Natural killer cell (primary cell): Measurements from ENCODE around the gene KIF25. TPM values are rescaled to one million over a fixed set of nuclear protein-coding genes. Genes with fewer than 3 reads are reported as not detected.
A peak's percentile ranks its signal among the peaks of the same experiment; 100 is the strongest.

Source experiments
- ATAC-seq, 3 donors: fragments of 150-1000 bp in 2 of 3; fragments of 200-7000 bp in 1 of 3; cut with Tn5 transposase; 1 replicate in 1 of 3; 2 replicates in 2 of 3; pipeline ENCODE4 v1.10.0; 2021; ENCODE audit warnings: mild to moderate bottlenecking in 2 of 3, moderate library complexity in 2 of 3
- DNase-seq, 2 donors: peaks; one replicate each; pipeline versions ENCODE4 v3.0.0 to v3.0.0-alpha.2; 2013 to 2021; ENCODE audit warnings: mixed read lengths in 1 of 2
- H3K27ac ChIP-seq: one replicate; pipeline ENCODE4 v1.5.1; 2013; ENCODE audit warnings: mild to moderate bottlenecking, low read length
- H3K27me3 ChIP-seq: one replicate; pipeline ENCODE4 v1.6.1; 2013; ENCODE audit warnings: low read length; ENCODE audit not compliant: control insufficient read depth, insufficient read depth
- H3K36me3 ChIP-seq: one replicate; pipeline ENCODE4 v1.6.1; 2013; ENCODE audit warnings: low read length; ENCODE audit not compliant: control insufficient read depth, insufficient read depth
- H3K4me1 ChIP-seq: one replicate; pipeline ENCODE4 v1.6.1; 2013; ENCODE audit warnings: low read length; ENCODE audit not compliant: control insufficient read depth, insufficient read depth
- H3K4me3 ChIP-seq: one replicate; pipeline ENCODE4 v1.5.1; 2013; ENCODE audit warnings: low read length
- H3K9me3 ChIP-seq: one replicate; pipeline ENCODE4 v1.6.1; 2013; ENCODE audit warnings: low read length; ENCODE audit not compliant: control insufficient read depth, insufficient read depth
- H3K27ac Mint-ChIP-seq, 2 donors: one replicate each; pipeline ENCODE4 v1.8.0; 2022; ENCODE audit warnings: mild to moderate bottlenecking in 2 of 2, mixed read lengths in 2 of 2, moderate library complexity in 1 of 2
- H3K27me3 Mint-ChIP-seq, 2 donors: one replicate each; pipeline ENCODE4 v1.8.0; 2022; ENCODE audit warnings: low read depth in 2 of 2, mixed read lengths in 2 of 2
- H3K36me3 Mint-ChIP-seq: one replicate; pipeline ENCODE4 v1.8.0; 2022; ENCODE audit warnings: mixed read lengths
- H3K4me1 Mint-ChIP-seq, 2 donors: one replicate each; pipeline ENCODE4 v1.8.0; 2022; ENCODE audit warnings: mixed read lengths in 2 of 2
- H3K4me3 Mint-ChIP-seq: one replicate; pipeline ENCODE4 v1.8.0; 2022; ENCODE audit warnings: mild to moderate bottlenecking, moderate library complexity, mixed read lengths
- H3K9me3 Mint-ChIP-seq, 2 donors: one replicate each; pipeline ENCODE4 v1.8.0; 2022; ENCODE audit warnings: mixed read lengths in 2 of 2
- WGBS: methylation state at CpG from one replicate; pipeline ENCODE4 v1.1.7; 2013; ENCODE audit warnings: missing lambda C conversion rate; ENCODE audit not compliant: insufficient coverage; 5-methylcytosine and 5-hydroxymethylcytosine counted together
- intact Hi-C: fragments of 100-400 bp; cut with micrococcal nuclease; formaldehyde crosslinking; loops from one replicate; pipeline ENCODE4 v1.14.2; 2022
- total RNA-seq, 4 donors: library from RNA; stranded (reverse); fragments of 120-200 nt in 1 of 4; gene quantifications; one replicate each; pipeline versions ENCODE4 v1.2.3 to v1.2.4, GENCODE V29; 2013 to 2022
- TF ChIP-seq, protein P1 (sequence below): fragments of 200-600 bp; IDR thresholded peaks from one replicate; pipeline ENCODE4 v1.8.0; 2022; ENCODE audit warnings: antibody characterized with exemption

Gene KIF25
- total RNA-seq, 3 donors from 2014 or later (not counting 1 experiment from before 2014, with no cell fraction given) = not detected

DNA sequence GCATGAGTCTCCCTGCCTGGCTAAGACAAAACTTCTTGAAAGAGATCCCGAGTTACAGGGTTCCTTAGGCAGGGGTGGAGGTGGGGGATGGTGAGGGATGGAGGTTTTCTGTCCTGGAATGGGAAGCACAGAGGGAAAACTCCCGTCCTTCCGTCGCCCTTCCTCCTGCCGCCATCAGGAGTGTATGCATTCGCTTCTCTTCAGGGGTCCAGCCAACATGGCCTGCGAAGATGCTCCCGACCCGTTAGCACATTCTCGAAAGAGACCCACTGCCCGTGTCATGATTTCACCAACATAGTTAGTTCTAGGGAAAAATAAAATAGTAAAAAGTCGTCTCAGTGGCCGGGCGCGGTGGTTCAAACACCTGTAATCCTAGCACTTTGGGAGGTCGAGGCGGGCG is 37.1 kb downstream of the KIF25 start:
- DNase-seq (no peak), ATAC-seq (no peak)
- Histone ChIP-seq H3K9me3 (peaks cover 13% of the 10 kb centered on the region), H3K27ac (no peak overlapping the region), H3K4me3 (no peak overlapping the region), H3K27me3 (no peaks in the 10 kb centered on the region), H3K4me1 (no peaks in the 10 kb centered on the region), H3K36me3 (no peaks in the 10 kb centered on the region)
- Mint-ChIP-seq H3K27me3 (peaks cover 9 to 18% of the 10 kb centered on the region in 2 donors), H3K36me3 (no peaks in the 10 kb centered on the region), H3K4me1 (peaks cover 22 to 25% of the 10 kb centered on the region in 2 donors), H3K9me3 (peaks cover 0 to 2% of the 10 kb centered on the region in 2 donors), H3K4me3 (peak overlapping the region; percentile 75), H3K27ac (no peak overlapping the region)
- intact Hi-C loops = no loop called here
- WGBS = 94% methylated on average over 18 of the region's 18 CpGs
- TF ChIP-seq, protein P1, sequence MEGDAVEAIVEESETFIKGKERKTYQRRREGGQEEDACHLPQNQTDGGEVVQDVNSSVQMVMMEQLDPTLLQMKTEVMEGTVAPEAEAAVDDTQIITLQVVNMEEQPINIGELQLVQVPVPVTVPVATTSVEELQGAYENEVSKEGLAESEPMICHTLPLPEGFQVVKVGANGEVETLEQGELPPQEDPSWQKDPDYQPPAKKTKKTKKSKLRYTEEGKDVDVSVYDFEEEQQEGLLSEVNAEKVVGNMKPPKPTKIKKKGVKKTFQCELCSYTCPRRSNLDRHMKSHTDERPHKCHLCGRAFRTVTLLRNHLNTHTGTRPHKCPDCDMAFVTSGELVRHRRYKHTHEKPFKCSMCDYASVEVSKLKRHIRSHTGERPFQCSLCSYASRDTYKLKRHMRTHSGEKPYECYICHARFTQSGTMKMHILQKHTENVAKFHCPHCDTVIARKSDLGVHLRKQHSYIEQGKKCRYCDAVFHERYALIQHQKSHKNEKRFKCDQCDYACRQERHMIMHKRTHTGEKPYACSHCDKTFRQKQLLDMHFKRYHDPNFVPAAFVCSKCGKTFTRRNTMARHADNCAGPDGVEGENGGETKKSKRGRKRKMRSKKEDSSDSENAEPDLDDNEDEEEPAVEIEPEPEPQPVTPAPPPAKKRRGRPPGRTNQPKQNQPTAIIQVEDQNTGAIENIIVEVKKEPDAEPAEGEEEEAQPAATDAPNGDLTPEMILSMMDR = no peak

DNA sequence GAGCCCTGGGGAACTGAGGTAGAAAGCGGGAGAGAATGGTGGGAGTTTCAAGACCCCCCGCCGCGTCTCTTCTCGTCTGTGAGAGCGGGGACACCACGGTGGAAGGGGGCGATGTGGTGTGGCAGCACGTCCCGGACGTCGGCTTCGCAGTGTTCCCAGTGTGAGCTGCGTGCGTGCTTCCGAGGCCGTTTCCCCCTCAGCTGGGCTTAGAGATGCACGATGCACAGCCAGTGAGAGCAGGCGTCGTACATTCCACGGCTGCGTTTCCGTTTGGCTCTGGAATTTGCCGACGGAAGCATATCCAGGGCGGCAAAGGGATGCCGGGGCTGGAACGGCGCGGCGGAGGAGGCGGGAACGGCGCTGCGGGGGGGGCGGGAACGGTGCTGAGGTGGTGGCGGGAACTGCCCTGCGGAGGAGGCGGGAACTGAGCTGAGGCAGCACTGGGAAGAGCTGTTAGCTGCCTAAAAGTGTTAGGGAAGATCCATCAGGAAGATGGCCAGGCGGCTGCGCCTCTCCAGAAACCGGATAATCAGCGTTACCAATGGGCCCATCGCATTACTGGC is 37.7 kb downstream of the KIF25 start:
- Histone ChIP-seq H3K4me3 (no peak overlapping the region), H3K27me3 (no peaks in the 10 kb centered on the region), H3K9me3 (peaks cover 18% of the 10 kb centered on the region), H3K36me3 (no peaks in the 10 kb centered on the region), H3K27ac (no peak overlapping the region), H3K4me1 (no peaks in the 10 kb centered on the region)
- TF ChIP-seq, protein P1 = no peak
- DNase-seq (no peak), ATAC-seq (peak in 2 of 3 donors; percentile 31 to 35)
- Mint-ChIP-seq H3K4me3 (peak overlapping the region; percentile 75), H3K27me3 (peaks cover 9 to 18% of the 10 kb centered on the region in 2 donors), H3K27ac (peak overlapping the region in 1 of 2 donors; percentile 69), H3K4me1 (peaks cover 22 to 25% of the 10 kb centered on the region in 2 donors), H3K36me3 (no peaks in the 10 kb centered on the region), H3K9me3 (peaks cover 0 to 2% of the 10 kb centered on the region in 2 donors)
- WGBS = 43% methylated on average over 41 of the region's 45 CpGs
- intact Hi-C loops = no loop called here

DNA sequence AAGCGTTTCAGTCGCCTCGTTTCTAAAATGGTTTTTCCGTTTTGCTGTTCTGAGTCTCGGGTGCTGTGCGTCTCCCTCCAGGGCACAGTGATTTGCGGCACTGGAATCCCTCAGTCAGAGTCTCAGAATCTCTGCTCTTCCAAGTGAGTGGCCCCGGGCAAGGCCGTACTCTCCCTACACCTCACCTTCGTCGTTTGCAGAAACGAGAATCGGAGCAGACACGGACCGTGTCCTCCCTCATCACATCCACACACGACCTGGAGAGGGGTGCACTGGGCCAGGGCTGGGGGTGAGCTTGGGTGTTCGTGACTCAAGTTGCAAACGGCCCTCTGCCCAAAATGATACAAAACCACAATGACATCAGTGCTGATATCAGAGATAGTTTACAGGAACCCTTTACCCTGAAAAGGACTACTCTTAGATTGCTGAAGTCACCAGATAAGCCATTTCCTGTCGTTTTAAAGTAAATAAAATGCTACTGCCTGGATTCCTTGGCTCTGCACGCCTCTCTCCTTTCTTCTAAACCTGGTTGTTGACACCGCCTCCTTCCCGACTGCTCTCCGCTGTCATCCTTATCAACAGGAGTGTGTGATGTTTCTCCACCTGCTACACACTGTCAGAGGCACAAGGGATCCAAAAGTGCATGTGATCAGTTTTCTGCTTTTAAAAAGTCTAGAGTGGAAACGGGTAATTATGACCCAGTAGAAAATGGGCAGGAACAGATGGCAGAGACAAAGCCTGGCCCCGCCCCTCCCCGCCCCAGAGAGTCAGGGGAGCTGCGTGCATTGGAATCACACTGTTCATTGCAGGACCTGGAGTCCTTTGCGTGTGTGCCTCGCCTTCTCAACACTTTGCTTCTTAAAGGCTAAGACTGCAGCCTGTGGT is 38.4 kb downstream of the KIF25 start:
- ATAC-seq (peak in 2 of 3 donors; percentile 45 to 68), DNase-seq (no peak)
- no peak overlapping the region for H3K4me3 ChIP-seq
- no peaks in the 10 kb centered on the region for H3K36me3 ChIP-seq
- H3K9me3 Mint-ChIP-seq = peaks cover 2 to 4% of the 10 kb centered on the region in 2 donors
- intact Hi-C loops = no loop called here
- H3K27me3 ChIP-seq = no peaks in the 10 kb centered on the region
- peaks cover 25% of the 10 kb centered on the region for H3K9me3 ChIP-seq
- 60% methylated on average over 29 of the region's 29 CpGs for WGBS
- peaks cover 9 to 18% of the 10 kb centered on the region in 2 donors for H3K27me3 Mint-ChIP-seq
- no peak overlapping the region for H3K27ac ChIP-seq
- H3K4me3 Mint-ChIP-seq = peak overlapping the region; percentile 75
- H3K27ac Mint-ChIP-seq = peak overlapping the region; percentile 16 to 69
- no peaks in the 10 kb centered on the region for H3K4me1 ChIP-seq
- H3K36me3 Mint-ChIP-seq = no peaks in the 10 kb centered on the region
- H3K4me1 Mint-ChIP-seq = peaks cover 22 to 25% of the 10 kb centered on the region in 2 donors
- TF ChIP-seq, protein P1 = no peak
